Vagina (tissue), 2 donors: ENCODE measurements around the gene ST6GALNAC3. TPM values are rescaled to one million over a fixed set of nuclear protein-coding genes. Genes with fewer than 3 reads are reported as not detected.
"Not testable (repeated sequence)": the region's sequence is repeated elsewhere in the genome, so short reads cannot be mapped to it uniquely, and the experiment has no call there.

ENCODE experiments used
- DNase-seq, 2 donors: peaks; one replicate each; pipeline ENCODE4 v3.0.0-alpha.2; 2017; ENCODE audit errors: extremely low spot score in 2 of 2
- H3K27ac ChIP-seq: fragments of 200-600 bp; sonication (generic); one replicate; pipeline ENCODE4 v1.5.1; 2019
- H3K27me3 ChIP-seq: fragments of 200-600 bp; sonication (generic); one replicate; pipeline ENCODE4 v1.5.1; 2019
- H3K36me3 ChIP-seq, 2 donors: fragments of 200-600 bp; sonication (generic); one replicate each; pipeline ENCODE4 v1.5.1; 2017 to 2019
- H3K4me1 ChIP-seq: fragments of 200-600 bp; sonication (generic); one replicate; pipeline ENCODE4 v1.5.1; 2019
- H3K4me3 ChIP-seq, 2 donors: fragments of 200-600 bp; sonication (generic); 1 replicate in 1 of 2; 2 replicates in 1 of 2; pipeline ENCODE4 v1.5.1; 2016 to 2019
- H3K9me3 ChIP-seq: fragments of 200-600 bp; sonication (generic); one replicate; pipeline ENCODE4 v1.5.1; 2019
- POLR2A ChIP-seq, 2 donors: fragments of 450-650 bp; IDR thresholded peaks; one replicate each; pipeline ENCODE4 v1.6.1; 2017; ENCODE audit warnings: antibody characterized with exemption in 2 of 2, mild to moderate bottlenecking in 2 of 2, moderate library complexity in 2 of 2
- POLR2AphosphoS5 ChIP-seq, 2 donors: sonication (generic); formaldehyde crosslinking; IDR thresholded peaks; one replicate each; pipeline ENCODE4 v1.9.0; 2017; ENCODE audit warnings: antibody characterized with exemption in 2 of 2, mild to moderate bottlenecking in 2 of 2, low read depth in 1 of 2; ENCODE audit not compliant: insufficient read depth in 1 of 2
- intact Hi-C: fragments of 100-400 bp; cut with DNase I; formaldehyde crosslinking; loops from one replicate; pipeline ENCODE4 v1.15.1; 2023
- total RNA-seq: library from RNA; depleted of rRNA; stranded (reverse); fragments of >200 nt; gene quantifications from one replicate; pipeline ENCODE4 v1.2.3, GENCODE V29; 2016
- TF ChIP-seq, protein P1 (sequence below), 3 experiments: fragments of 450-650 bp in 2 of 3; fragments of 200-600 bp in 1 of 3; sonication (generic) in 1 of 3; IDR thresholded peaks; one replicate each; pipeline ENCODE4 v1.5.1; 2017 to 2019; ENCODE audit warnings: antibody characterized with exemption in 3 of 3, mild to moderate bottlenecking in 2 of 3, moderate library complexity in 2 of 3

ST6GALNAC3 gene
- total RNA-seq, 1 donor from 2014 or later = 21.1 TPM

DNA sequence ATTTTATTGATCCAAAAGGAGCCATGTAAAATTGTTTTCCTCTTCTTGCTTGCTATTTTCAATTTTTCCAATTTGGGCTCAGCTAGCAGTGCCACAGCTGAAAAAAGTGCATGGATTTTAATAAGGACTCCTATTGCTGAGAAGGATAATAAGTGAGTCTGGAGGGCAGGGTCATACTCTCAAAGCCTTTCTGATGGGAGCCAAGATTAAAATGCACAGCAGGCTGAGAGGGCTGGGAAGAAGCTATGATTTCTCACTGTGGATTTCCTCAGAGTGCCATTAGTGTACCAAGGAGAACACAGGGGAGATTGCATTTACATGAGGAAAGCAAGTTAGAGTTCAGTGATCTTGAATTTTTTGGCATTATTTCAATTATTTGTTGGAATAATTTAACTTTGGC is 261.3 kb downstream of the ST6GALNAC3 start:
- Histone ChIP-seq H3K36me3 (no peaks in the 10 kb centered on the region), H3K4me1 (no peaks in the 10 kb centered on the region), H3K4me3 (no peak overlapping the region), H3K27ac (no peak overlapping the region), H3K27me3 (no peaks in the 10 kb centered on the region), H3K9me3 (no peaks in the 10 kb centered on the region)
- intact Hi-C loops = no loop called here
- TF ChIP-seq POLR2A (IDR thresholded peaks at IDR 0.05) (no peak), POLR2AphosphoS5 (IDR thresholded peaks at IDR 0.05; ENCODE audit: insufficient read depth in 1 of 2, low read depth in 1 of 2) (no peak)
- TF ChIP-seq, protein P1, sequence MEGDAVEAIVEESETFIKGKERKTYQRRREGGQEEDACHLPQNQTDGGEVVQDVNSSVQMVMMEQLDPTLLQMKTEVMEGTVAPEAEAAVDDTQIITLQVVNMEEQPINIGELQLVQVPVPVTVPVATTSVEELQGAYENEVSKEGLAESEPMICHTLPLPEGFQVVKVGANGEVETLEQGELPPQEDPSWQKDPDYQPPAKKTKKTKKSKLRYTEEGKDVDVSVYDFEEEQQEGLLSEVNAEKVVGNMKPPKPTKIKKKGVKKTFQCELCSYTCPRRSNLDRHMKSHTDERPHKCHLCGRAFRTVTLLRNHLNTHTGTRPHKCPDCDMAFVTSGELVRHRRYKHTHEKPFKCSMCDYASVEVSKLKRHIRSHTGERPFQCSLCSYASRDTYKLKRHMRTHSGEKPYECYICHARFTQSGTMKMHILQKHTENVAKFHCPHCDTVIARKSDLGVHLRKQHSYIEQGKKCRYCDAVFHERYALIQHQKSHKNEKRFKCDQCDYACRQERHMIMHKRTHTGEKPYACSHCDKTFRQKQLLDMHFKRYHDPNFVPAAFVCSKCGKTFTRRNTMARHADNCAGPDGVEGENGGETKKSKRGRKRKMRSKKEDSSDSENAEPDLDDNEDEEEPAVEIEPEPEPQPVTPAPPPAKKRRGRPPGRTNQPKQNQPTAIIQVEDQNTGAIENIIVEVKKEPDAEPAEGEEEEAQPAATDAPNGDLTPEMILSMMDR (IDR thresholded peaks at IDR 0.05) = no peak
- DNase-seq = no peak

DNA sequence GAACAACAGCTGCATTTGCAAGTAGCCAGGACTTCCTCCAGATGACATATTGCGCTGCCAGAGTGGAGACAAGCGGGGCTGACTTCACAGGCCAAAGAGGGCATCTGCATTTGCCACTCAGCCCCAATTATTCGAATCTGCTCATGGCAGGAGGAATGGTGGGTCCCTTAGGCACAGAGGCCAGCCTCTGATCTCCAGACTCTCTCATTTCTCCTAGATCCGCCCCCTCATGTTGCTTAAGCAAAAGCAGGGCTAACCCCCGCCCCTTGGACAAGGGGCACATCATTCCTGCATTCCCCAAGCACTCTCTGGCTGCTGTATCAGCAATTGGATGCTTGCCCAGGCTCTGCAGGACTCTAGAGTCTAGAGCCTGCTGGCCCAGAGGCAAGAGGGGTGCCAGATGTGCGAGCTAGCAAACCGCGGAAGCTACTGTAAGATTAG is 262.4 kb downstream of the ST6GALNAC3 start:
- Histone ChIP-seq H3K4me1 (no peaks in the 10 kb centered on the region), H3K36me3 (no peaks in the 10 kb centered on the region), H3K27me3 (no peaks in the 10 kb centered on the region), H3K27ac (no peak overlapping the region), H3K9me3 (no peaks in the 10 kb centered on the region), H3K4me3 (no peak overlapping the region)
- DNase-seq = no peak
- TF ChIP-seq, protein P1 (IDR thresholded peaks at IDR 0.05) = no peak
- TF ChIP-seq POLR2AphosphoS5 (IDR thresholded peaks at IDR 0.05; ENCODE audit: insufficient read depth in 1 of 2, low read depth in 1 of 2) (no peak), POLR2A (IDR thresholded peaks at IDR 0.05) (no peak)
- intact Hi-C loops = no loop called here

DNA sequence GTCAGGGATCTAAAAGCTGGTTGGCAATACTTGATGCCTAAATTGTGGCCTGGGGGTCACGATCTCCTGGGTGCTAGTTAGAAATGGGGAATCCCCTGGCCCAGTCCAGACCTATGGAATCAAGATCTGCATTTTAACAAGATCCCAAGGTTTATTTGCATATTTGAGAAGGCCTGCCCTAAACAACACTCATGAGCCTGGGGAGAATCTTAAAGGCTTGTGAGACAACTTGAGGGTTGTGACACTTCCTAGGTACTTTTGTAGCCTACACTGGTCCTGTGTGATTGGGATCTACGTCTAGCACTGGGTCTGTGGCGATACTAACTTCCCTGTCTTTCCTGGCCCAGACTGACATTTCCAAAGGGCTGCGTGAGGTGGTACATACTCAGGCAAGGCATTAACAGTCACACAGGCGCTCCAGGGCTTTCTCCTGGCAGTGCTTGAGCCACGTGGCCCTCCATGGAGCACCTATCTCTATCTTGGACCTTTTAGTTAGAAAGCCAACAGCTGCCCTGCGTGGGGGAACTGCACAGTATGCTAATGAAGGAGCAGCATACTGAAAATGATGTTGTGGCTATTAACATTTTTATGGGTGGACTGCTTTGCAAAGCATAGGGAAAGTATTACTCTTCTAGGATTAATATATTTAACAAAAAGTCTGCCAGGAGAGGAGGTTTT is 263.1 kb downstream of the ST6GALNAC3 start:
- no peaks in the 10 kb centered on the region for H3K27me3 ChIP-seq
- no peaks in the 10 kb centered on the region for H3K4me1 ChIP-seq
- intact Hi-C loops = no loop called here
- no peaks in the 10 kb centered on the region for H3K36me3 ChIP-seq
- no peak for DNase-seq
- no peak for TF ChIP-seq POLR2A (IDR thresholded peaks at IDR 0.05)
- TF ChIP-seq, protein P1 (IDR thresholded peaks at IDR 0.05) = no peak
- TF ChIP-seq POLR2AphosphoS5 (IDR thresholded peaks at IDR 0.05; ENCODE audit: insufficient read depth in 1 of 2, low read depth in 1 of 2) = no peak
- H3K4me3 ChIP-seq = no peak overlapping the region
- no peaks in the 10 kb centered on the region for H3K9me3 ChIP-seq
- no peak overlapping the region for H3K27ac ChIP-seq

- no peak overlapping the region for H3K4me3 ChIP-seq
- H3K9me3 ChIP-seq = no peaks in the 10 kb centered on the region
- no peak for DNase-seq
- H3K27me3 ChIP-seq = no peaks in the 10 kb centered on the region
- no peak overlapping the region for H3K27ac ChIP-seq
- no peak for TF ChIP-seq POLR2A (IDR thresholded peaks at IDR 0.05)
- TF ChIP-seq, protein P1 (IDR thresholded peaks at IDR 0.05) = no peak
- no peak for TF ChIP-seq POLR2AphosphoS5 (IDR thresholded peaks at IDR 0.05; ENCODE audit: insufficient read depth in 1 of 2, low read depth in 1 of 2)
- no peaks in the 10 kb centered on the region for H3K36me3 ChIP-seq
- H3K4me1 ChIP-seq = no peaks in the 10 kb centered on the region
- intact Hi-C loops = no loop called here
These were observed 265.5 kb downstream of the ST6GALNAC3 start for GRCh38 chr1:76340056-76340455.

- H3K27me3 ChIP-seq, H3K4me1 ChIP-seq, H3K4me3 ChIP-seq, H3K9me3 ChIP-seq, H3K36me3 ChIP-seq, DNase-seq, H3K27ac ChIP-seq, intact Hi-C loops: not testable (repeated sequence)
These were observed 267.3 kb downstream of the ST6GALNAC3 start for GRCh38 chr1:76341816-76342215.
